ENCODE results near the gene INPP5A. TPM values are rescaled to one million over a fixed set of nuclear protein-coding genes. Genes with fewer than 3 reads are reported as not detected.

INPP5A gene
- total RNA-seq, 1 donor from 2014 or later, result 29.5 TPM

- FAIRE-seq, result no peak
Measured at GRCh38 chr10:132685101-132685891, 147.7 kb downstream of the INPP5A start.

DNA sequence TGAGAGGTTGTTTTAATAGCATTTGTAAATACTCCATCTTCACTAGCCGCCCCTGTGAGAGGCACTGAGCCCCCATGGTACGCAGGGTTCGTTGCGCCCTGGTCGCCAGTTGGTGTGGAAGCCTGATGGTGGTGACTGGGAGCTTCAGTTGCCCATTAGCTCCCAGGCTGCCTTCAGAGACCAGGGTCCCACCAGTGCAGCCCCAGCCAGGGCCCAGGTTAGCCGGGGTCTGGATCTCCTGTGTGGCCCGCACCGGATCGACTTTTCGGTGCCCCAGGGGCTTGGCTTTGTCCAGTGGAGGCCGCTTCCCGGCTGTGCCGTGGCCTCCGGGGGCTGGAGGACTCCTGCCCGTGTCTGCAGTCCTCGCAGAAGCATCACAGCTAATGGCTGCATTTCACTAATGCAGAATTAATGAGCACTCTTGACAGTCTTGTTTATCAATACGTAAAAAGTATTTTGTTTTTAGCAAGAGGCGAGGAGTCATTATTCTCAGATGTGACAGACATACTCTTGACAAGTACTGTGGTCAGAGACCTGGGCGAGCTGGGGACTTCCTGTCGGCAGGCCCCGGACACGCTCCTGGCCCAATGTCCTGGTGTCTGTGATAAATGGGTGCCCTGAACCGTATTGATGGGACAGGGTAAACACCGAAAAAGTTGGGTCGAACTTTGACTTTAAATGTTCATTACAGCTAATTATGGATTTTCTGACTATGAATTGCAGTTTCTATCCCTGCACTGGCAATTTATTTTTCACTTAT, 148.5 kb downstream of the INPP5A start:
- H3K4me3 ChIP-seq (ENCODE audit: low read depth, low read length), result no peak overlapping the region
- H3K36me3 ChIP-seq (ENCODE audit: control insufficient read depth, insufficient read depth, low read length), result peaks cover 1% of the 10 kb centered on the region
- FAIRE-seq (no peak), DNase-seq (ENCODE audit: low read depth) (no peak)
- H3K27me3 ChIP-seq (ENCODE audit: control insufficient read depth, insufficient read depth, low read length), result no peaks in the 10 kb centered on the region
- TF ChIP-seq, protein P1, sequence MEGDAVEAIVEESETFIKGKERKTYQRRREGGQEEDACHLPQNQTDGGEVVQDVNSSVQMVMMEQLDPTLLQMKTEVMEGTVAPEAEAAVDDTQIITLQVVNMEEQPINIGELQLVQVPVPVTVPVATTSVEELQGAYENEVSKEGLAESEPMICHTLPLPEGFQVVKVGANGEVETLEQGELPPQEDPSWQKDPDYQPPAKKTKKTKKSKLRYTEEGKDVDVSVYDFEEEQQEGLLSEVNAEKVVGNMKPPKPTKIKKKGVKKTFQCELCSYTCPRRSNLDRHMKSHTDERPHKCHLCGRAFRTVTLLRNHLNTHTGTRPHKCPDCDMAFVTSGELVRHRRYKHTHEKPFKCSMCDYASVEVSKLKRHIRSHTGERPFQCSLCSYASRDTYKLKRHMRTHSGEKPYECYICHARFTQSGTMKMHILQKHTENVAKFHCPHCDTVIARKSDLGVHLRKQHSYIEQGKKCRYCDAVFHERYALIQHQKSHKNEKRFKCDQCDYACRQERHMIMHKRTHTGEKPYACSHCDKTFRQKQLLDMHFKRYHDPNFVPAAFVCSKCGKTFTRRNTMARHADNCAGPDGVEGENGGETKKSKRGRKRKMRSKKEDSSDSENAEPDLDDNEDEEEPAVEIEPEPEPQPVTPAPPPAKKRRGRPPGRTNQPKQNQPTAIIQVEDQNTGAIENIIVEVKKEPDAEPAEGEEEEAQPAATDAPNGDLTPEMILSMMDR (IDR thresholded peaks at IDR 0.05; ENCODE audit: insufficient read depth, low read length, severe bottlenecking), result no peak

More at GRCh38 chr10:132685101-132685891, 147.7 kb downstream of the INPP5A start:
- Histone ChIP-seq H3K4me3 (ENCODE audit: low read depth, low read length) (peak overlapping the region; percentile 23), H3K36me3 (ENCODE audit: control insufficient read depth, insufficient read depth, low read length) (no peaks in the 10 kb centered on the region), H3K27me3 (ENCODE audit: control insufficient read depth, insufficient read depth, low read length) (no peaks in the 10 kb centered on the region)
- DNase-seq (ENCODE audit: low read depth), result peak; percentile 75
- TF ChIP-seq, protein P1 (IDR thresholded peaks at IDR 0.05; ENCODE audit: insufficient read depth, low read length, severe bottlenecking), result peak; percentile 8

DNA sequence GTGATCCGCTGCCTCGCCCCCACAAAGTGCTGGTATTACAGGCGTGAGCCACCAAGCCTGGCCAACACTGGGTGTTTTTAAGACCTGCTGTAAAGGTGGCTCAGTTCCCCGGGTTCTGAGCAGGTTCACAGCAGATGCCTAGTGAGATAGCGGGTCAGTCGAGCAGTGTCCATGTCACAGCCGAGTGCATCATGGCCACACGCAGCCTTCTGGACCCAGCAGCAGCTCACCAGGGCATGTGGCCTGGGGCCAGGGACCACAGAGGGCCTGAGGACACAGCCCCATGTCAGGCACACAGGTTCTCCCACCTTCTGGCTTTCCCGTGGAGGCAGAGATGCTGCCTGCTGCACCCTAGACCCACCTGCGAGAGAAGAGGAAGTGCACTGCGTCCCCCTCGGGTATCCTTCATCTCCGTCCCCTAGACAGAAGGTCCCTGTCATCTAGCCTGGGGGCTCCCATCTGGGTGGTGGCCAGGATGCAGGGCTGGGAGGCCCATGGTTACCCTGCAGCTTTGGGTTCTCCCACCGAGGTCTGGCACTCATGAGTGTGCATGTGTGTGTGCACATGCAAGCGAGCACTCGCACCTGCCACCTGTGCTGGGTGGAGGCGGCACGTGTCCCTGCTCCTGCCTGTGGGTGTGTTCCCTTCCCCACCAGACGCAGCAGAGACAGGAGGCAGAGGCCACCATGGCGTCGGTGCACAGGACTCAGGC, 149.8 kb downstream of the INPP5A start:
- DNase-seq (ENCODE audit: low read depth) (no peak), FAIRE-seq (no peak)
- no peak overlapping the region for H3K4me3 ChIP-seq (ENCODE audit: low read depth, low read length)
- TF ChIP-seq, protein P1 (IDR thresholded peaks at IDR 0.05; ENCODE audit: insufficient read depth, low read length, severe bottlenecking), result no peak
- H3K36me3 ChIP-seq (ENCODE audit: control insufficient read depth, insufficient read depth, low read length), result peaks cover 1% of the 10 kb centered on the region
- no peaks in the 10 kb centered on the region for H3K27me3 ChIP-seq (ENCODE audit: control insufficient read depth, insufficient read depth, low read length)

DNA sequence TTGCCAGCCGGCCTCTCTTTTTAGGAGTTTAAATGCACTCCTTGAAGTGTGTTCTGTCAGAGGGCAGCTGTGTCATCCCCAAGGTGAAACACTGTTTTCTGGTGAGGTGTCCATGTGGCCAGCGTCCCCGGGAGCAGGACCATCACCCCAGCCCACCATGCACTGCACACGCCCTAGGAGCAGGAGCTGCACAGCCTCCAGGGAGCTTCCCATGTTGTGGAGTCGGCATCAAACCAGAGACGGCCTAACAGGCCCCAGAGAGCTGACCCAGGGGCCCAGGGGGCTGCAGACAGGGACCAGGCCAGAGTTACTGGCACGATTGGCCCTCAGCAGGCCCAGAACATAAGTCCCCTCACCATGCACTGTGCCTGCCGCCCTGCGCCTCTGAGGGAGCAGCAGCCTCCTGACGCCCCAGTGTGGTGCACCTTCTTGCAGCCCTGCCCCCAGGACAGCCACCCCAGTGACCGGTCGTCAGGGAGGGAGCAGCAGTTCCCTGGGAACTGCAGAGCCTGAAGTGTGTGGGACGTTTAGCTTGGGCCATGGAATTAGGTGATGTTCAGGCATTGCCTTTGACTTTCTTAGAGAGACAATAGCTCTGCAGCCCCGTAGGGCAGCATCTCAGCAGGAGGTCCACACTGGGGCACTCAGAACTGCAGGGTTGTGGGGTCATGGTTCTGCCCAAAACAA, 150.4 kb downstream of the INPP5A start:
- DNase-seq (ENCODE audit: low read depth) (no peak), FAIRE-seq (no peak)
- no peaks in the 10 kb centered on the region for H3K27me3 ChIP-seq (ENCODE audit: control insufficient read depth, insufficient read depth, low read length)
- TF ChIP-seq, protein P1 (IDR thresholded peaks at IDR 0.05; ENCODE audit: insufficient read depth, low read length, severe bottlenecking), result no peak
- H3K36me3 ChIP-seq (ENCODE audit: control insufficient read depth, insufficient read depth, low read length), result peaks cover 1% of the 10 kb centered on the region
- no peak overlapping the region for H3K4me3 ChIP-seq (ENCODE audit: low read depth, low read length)

DNA sequence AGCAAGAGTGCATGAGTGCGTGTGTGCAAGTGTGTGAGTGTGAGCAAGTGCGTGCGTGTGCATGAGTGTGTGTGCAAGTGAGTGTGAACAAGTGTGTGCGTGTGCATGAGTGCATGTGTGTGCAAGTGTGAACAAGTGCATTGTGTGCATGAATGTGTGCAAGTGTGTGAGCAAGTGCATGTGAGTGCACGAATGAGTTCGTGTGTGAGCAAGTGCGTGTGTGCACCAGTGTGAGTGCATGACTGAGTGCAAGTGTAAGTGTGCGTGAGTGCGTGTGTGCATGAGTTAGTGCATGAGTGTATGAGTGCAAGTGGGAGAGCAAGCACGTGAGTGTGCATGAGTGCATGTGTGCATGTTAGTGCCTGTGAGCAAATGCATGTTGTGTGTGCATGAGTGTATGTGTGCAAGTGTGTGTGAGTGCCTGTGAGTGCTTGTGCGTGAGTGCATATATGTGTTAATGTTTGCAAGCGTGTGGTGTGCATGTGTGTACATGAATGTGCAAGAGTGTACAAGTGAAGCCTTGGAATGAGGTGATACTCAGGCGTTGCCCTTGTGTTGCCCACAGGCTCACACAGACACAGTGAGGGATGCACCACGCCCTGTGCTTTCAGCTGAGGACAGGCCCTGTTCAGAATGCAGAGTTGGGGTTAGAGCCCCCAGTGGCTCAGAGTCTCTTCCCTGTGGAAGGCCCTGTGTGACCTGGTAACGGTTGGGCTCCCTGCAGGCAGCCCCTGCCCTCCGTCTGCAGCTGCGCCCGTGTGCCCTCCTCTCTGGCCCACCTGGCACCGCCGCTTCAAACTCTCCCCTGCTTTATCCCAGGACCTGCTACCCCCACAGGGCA, 151.2 kb downstream of the INPP5A start:
- Histone ChIP-seq H3K4me3 (ENCODE audit: low read depth, low read length) (no peak overlapping the region), H3K36me3 (ENCODE audit: control insufficient read depth, insufficient read depth, low read length) (peaks cover 1% of the 10 kb centered on the region), H3K27me3 (ENCODE audit: control insufficient read depth, insufficient read depth, low read length) (no peaks in the 10 kb centered on the region)
- peak; percentile 92 for FAIRE-seq
- TF ChIP-seq, protein P1 (IDR thresholded peaks at IDR 0.05; ENCODE audit: insufficient read depth, low read length, severe bottlenecking), result no peak
- DNase-seq (ENCODE audit: low read depth), result no peak

Measured in bronchial epithelial cell (primary cell).